HEK293 (cell line): ENCODE data around the gene NCOA6.
A peak's percentile ranks its signal among the peaks of the same experiment; 100 is the strongest.

ENCODE experiments used
- GLIS1 ChIP-seq: fragments of 450-650 bp; formaldehyde crosslinking; IDR thresholded peaks from 2 replicates; pipeline ENCODE4 v1.5.1; 2016; ENCODE audit warnings: missing biosample characterization, missing genetic modification characterization
- GLIS2 ChIP-seq: fragments of 450-650 bp; formaldehyde crosslinking; IDR thresholded peaks from 2 replicates; pipeline ENCODE4 v1.5.1; 2016; ENCODE audit warnings: missing biosample characterization, missing genetic modification characterization
- KLF1 ChIP-seq: fragments of 450-650 bp; formaldehyde crosslinking; IDR thresholded peaks from 2 replicates; pipeline ENCODE4 v1.5.1; 2016; ENCODE audit warnings: missing biosample characterization, missing genetic modification characterization
- PATZ1 ChIP-seq: fragments of 450-650 bp; formaldehyde crosslinking; IDR thresholded peaks from 2 replicates; pipeline ENCODE4 v1.5.1; 2016; ENCODE audit warnings: missing biosample characterization, missing genetic modification characterization
- PRDM10 ChIP-seq: fragments of 450-650 bp; formaldehyde crosslinking; IDR thresholded peaks from 2 replicates; pipeline ENCODE4 v1.5.1; 2016; ENCODE audit warnings: missing biosample characterization, missing genetic modification characterization
- REPIN1 ChIP-seq: fragments of 450-650 bp; formaldehyde crosslinking; IDR thresholded peaks from 2 replicates; pipeline ENCODE4 v1.5.1; 2017; ENCODE audit warnings: missing biosample characterization, missing genetic modification characterization, low read depth
- SP2 ChIP-seq: fragments of 450-650 bp; formaldehyde crosslinking; IDR thresholded peaks from 2 replicates; pipeline ENCODE4 v1.5.1; 2016; ENCODE audit warnings: missing biosample characterization, missing genetic modification characterization
- SP3 ChIP-seq: fragments of 450-650 bp; formaldehyde crosslinking; IDR thresholded peaks from 2 replicates; pipeline ENCODE4 v1.5.1; 2016; ENCODE audit warnings: missing biosample characterization, missing genetic modification characterization
- TCF7L2 ChIP-seq: IDR thresholded peaks from 2 replicates; pipeline ENCODE4 v1.6.1; 2011; ENCODE audit warnings: low read depth, mild to moderate bottlenecking, inconsistent platforms, low read length, moderate library complexity, borderline replicate concordance
- ZBTB10 ChIP-seq: fragments of 450-650 bp; formaldehyde crosslinking; IDR thresholded peaks from 2 replicates; pipeline ENCODE4 v1.5.1; 2016; ENCODE audit warnings: missing biosample characterization, missing genetic modification characterization
- ZBTB26 ChIP-seq: fragments of 450-650 bp; formaldehyde crosslinking; optimal IDR thresholded peaks from 2 replicates; pipeline ENCODE3; 2016; ENCODE audit warnings: missing biosample characterization, mild to moderate bottlenecking, missing genetic modification characterization
- ZEB2 ChIP-seq: fragments of 450-650 bp; formaldehyde crosslinking; IDR thresholded peaks from 2 replicates; pipeline ENCODE4 v1.5.1; 2016; ENCODE audit warnings: missing biosample characterization, missing genetic modification characterization
- ZFP69B ChIP-seq: fragments of 450-650 bp; formaldehyde crosslinking; IDR thresholded peaks from 2 replicates; pipeline ENCODE4 v1.5.1; 2016; ENCODE audit warnings: missing biosample characterization, missing genetic modification characterization
- ZNF146 ChIP-seq: fragments of 450-650 bp; formaldehyde crosslinking; IDR thresholded peaks from 2 replicates; pipeline ENCODE4 v1.5.1; 2016; ENCODE audit warnings: missing biosample characterization, missing genetic modification characterization
- ZNF155 ChIP-seq: fragments of 450-650 bp; formaldehyde crosslinking; IDR thresholded peaks from 2 replicates; pipeline ENCODE4 v1.5.1; 2016; ENCODE audit warnings: missing biosample characterization, missing genetic modification characterization
- ZNF214 ChIP-seq: fragments of 450-650 bp; formaldehyde crosslinking; IDR thresholded peaks from 2 replicates; pipeline ENCODE4 v1.5.1; 2017; ENCODE audit warnings: missing biosample characterization, mild to moderate bottlenecking, missing genetic modification characterization, borderline replicate concordance
- ZNF341 ChIP-seq: fragments of 450-650 bp; formaldehyde crosslinking; IDR thresholded peaks from 2 replicates; pipeline ENCODE4; 2016; ENCODE audit warnings: low read depth, missing biosample characterization, missing genetic modification characterization
- ZNF433 ChIP-seq: fragments of 450-650 bp; formaldehyde crosslinking; IDR thresholded peaks from 2 replicates; pipeline ENCODE4 v1.5.1; 2016; ENCODE audit warnings: missing biosample characterization, missing genetic modification characterization, low read depth
- ZNF48 ChIP-seq: fragments of 450-650 bp; formaldehyde crosslinking; IDR thresholded peaks from 2 replicates; pipeline ENCODE4 v1.5.1; 2016; ENCODE audit warnings: missing biosample characterization, missing genetic modification characterization
- ZNF571 ChIP-seq: fragments of 450-650 bp; formaldehyde crosslinking; IDR thresholded peaks from 2 replicates; pipeline ENCODE4 v1.5.0; 2017; ENCODE audit warnings: missing biosample characterization, missing genetic modification characterization
- ZNF629 ChIP-seq: fragments of 450-650 bp; formaldehyde crosslinking; IDR thresholded peaks from 2 replicates; pipeline ENCODE4 v1.5.1; 2017; ENCODE audit warnings: missing biosample characterization, missing genetic modification characterization
- ZNF677 ChIP-seq: fragments of 450-650 bp; IDR thresholded peaks from 2 replicates; pipeline ENCODE4 v1.5.0; 2018; ENCODE audit warnings: missing biosample characterization, mild to moderate bottlenecking, missing genetic modification characterization, moderate library complexity
- ZNF692 ChIP-seq: fragments of 450-650 bp; formaldehyde crosslinking; IDR thresholded peaks from 2 replicates; pipeline ENCODE4 v1.5.1; 2016; ENCODE audit warnings: missing biosample characterization, missing genetic modification characterization
- ZNF843 ChIP-seq: fragments of 450-650 bp; formaldehyde crosslinking; IDR thresholded peaks from 2 replicates; pipeline ENCODE4 v1.5.1; 2016; ENCODE audit warnings: missing biosample characterization, missing genetic modification characterization

Gene NCOA6

GRCh38 chr20:34704177-34705007, 121.1 kb downstream of the NCOA6 start, which contains the start of gene TP53INP2 (continued):
- TF ChIP-seq ZBTB10 (tag by site-specific recombination) (peak; percentile 33; the same call in 1 of the 2 replicates), SP2 (tag by site-specific recombination) (peak; percentile 63), PRDM10 (tag by site-specific recombination) (peak; percentile 62), ZNF146 (tag by site-specific recombination) (peak; percentile 81), PATZ1 (tag by site-specific recombination) (peak; percentile 28), ZNF843 (tag by site-specific recombination) (no peak), ZNF214 (tag by site-specific recombination) (no peak), ZFP69B (tag by site-specific recombination) (0 out of 2 replicates have a peak, but pooled peaks have one; percentile 8), SP3 (tag by site-specific recombination) (peak; percentile 49), ZNF692 (0 out of 2 replicates have a peak, but pooled peaks have one; percentile 19), ZNF677 (tag by site-specific recombination) (0 out of 2 replicates have a peak, but pooled peaks have one; percentile 22), GLIS1 (tag by site-specific recombination) (peak; percentile 25; the same call in 1 of the 2 replicates), ZNF629 (tag by site-specific recombination) (peak; percentile 97), ZEB2 (tag by site-specific recombination) (peak; percentile 39; the same call in 1 of the 2 replicates), ZNF48 (tag by site-specific recombination) (no peak), ZNF433 (tag by site-specific recombination) (no peak), GLIS2 (tag by site-specific recombination) (peak; percentile 69), ZNF571 (tag by site-specific recombination) (no peak), REPIN1 (tag by site-specific recombination) (no peak), ZNF155 (tag by site-specific recombination) (no peak), KLF1 (tag by site-specific recombination) (peak; percentile 51), ZNF341 (tag by site-specific recombination) (peak; percentile 70), ZBTB26 (tag by site-specific recombination) (peak; percentile 52), TCF7L2 (0 out of 2 replicates have a peak, but pooled peaks have one; percentile 44)
